Stimulated activated CD8-positive, alpha-beta memory T cell treated with anti-CD3 and anti-CD28 coated beads, Interleukin-15, amount 100 ng/mL, for 4 hours (primary cell): Measurements from ENCODE around the gene GRIA1.

Experiments
- DNase-seq, 2 donors: peaks; one replicate each; pipeline ENCODE4 v3.0.0-alpha.2; 2020; ENCODE audit warnings: low read depth in 2 of 2

The GRIA1 gene

GRCh38 chr5:153498516-153498915, 8.0 kb downstream of the GRIA1 start:
- no peak for DNase-seq

DNA sequence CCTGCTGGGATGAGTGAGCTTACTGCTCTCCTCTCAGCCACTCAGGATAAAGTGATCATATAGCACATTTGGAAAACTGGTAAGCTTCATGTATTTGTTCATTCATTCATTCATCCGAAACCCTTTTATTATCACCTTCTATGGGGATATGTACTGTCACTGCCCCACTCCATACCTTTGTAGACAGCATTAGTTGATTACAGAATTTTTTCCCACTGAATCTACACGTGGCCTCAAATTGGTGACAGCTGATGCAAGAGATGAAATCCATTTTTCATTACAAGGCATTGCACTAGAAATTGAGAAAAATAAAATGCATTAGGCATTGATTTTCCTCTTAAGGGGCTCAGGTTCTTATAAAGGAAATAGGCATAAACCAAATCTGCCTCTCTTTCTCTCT, 9.7 kb downstream of the GRIA1 start:
- no peak for DNase-seq

DNA sequence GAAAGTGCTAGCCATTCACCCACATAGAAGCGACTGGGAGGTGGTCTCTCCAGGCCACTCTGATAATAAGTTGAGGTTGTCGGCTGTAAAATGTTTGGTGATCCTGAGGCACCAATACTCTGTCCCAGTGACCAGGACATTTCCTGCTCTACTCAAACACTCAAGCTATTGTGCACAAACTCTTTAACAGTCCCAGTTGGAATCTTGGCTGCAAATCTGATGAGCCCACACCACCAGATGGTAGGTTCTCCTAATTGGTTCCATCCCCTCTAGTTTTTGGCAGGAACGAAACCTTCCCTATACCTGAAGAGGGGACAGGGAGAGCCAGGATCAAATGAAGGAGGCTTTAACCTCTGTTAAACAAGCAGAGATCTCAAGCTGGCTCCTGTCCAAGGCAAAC, 14.3 kb downstream of the GRIA1 start:
- DNase-seq, result no peak

DNA sequence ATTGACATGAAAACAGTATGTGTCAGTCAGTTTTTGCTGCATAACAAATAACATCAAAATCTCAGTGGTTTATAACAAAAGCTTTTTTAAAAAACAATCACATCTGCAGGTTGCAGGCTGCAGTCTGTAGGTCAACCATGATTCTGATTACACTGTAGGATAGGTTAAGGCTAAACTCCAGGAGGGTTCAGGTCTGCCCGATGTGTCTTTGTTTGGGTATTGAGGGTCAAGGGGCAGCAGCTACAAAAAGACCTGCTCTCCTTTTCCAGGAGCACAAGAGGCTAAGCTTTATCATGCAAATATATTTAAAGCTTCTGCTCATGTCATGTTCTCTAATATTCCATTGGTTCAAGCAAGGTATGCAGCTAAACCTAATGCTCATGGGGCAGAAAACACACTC, 18.2 kb downstream of the GRIA1 start:
- DNase-seq, result no peak

- no peak for DNase-seq
Observed at GRCh38 chr5:153511622-153512021, 21.2 kb downstream of the GRIA1 start.

DNA sequence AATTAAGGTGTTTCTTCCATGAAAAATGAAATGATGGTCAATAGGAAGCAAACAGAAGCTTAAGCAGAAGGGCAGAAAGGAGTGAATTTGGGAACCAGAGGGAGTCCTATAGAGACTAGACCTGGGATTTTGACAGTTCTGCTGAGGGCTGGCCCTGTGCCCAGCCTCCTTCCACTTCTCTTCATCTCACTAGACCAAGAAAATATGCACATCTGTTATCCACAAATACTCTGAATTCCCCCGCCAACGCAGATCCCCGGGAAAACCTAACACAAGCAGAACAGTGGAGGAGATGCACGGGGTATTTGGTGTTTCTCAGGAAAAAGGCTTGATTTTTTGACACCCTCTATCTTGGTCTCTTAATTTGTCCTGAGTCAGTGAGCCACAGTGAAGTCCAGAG, 22.7 kb downstream of the GRIA1 start:
- no peak for DNase-seq

GRCh38 chr5:153515301-153515700, 24.8 kb downstream of the GRIA1 start:
- no peak for DNase-seq

GRCh38 chr5:153516504-153517240, 26.2 kb downstream of the GRIA1 start:
- DNase-seq, result no peak

- no peak for DNase-seq
Observed at GRCh38 chr5:153517241-153517611, 26.8 kb downstream of the GRIA1 start.

DNA sequence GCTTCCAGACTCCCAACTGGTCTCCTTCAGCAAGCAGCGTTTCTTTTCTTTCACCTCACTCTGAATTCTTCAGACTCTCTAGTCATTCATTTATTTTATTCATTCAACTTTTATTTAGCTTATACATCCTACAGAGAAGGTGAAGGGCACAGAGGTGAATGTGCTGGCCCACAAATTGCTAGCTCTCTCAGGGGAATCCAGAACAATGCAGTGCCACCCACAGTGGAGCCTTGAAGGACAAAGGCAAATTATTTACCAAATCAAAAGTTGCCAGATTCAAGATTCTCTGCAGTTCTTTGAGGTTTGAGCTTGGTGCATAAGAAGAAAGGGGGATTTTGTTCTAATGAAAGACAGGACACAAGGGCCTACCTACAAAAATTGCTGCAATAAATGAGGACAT, 29.7 kb downstream of the GRIA1 start:
- DNase-seq, result no peak

DNA sequence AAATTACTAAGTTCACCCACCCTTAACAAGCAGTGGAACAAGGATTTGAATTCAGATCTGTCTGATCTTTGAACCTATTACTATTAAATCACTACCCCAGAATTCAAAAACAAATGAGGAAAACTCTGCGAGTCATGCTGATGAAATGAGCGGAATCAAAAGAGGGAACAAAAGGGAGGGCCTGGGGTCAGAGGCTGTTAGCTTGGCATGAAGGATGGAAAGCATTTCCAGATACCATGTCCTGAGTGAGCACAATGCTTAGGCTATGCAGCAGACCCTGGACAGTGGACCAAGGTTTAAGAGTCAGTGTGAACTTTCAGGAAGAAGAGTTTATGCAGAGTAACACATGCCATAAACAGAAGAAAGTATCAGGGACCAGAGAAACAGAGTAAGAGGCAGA, 30.5 kb downstream of the GRIA1 start:
- no peak for DNase-seq

- DNase-seq, result no peak
Observed at GRCh38 chr5:153523211-153523610, 32.7 kb downstream of the GRIA1 start.

- DNase-seq, result no peak
Observed at GRCh38 chr5:153523831-153524230, 33.4 kb downstream of the GRIA1 start.

DNA sequence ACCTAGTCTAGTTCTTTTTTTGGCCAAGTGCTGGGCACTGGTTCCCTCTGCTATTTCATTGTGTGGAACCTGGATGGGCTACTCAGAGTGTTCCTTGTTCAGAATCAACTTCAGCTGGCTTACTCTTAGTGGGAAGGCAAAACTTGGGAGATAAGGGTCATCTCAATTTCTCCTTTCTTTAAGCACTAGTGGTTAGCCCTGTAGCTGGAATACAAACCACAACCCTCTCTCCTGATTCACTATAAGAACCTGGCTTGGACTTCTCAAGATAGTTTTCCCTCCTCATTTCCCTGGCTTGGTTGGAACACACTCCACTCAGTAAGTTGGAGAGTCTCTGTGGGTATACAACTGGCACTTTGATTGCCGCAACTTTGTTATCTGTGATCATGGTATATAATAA, 35.1 kb downstream of the GRIA1 start:
- DNase-seq, result no peak

DNA sequence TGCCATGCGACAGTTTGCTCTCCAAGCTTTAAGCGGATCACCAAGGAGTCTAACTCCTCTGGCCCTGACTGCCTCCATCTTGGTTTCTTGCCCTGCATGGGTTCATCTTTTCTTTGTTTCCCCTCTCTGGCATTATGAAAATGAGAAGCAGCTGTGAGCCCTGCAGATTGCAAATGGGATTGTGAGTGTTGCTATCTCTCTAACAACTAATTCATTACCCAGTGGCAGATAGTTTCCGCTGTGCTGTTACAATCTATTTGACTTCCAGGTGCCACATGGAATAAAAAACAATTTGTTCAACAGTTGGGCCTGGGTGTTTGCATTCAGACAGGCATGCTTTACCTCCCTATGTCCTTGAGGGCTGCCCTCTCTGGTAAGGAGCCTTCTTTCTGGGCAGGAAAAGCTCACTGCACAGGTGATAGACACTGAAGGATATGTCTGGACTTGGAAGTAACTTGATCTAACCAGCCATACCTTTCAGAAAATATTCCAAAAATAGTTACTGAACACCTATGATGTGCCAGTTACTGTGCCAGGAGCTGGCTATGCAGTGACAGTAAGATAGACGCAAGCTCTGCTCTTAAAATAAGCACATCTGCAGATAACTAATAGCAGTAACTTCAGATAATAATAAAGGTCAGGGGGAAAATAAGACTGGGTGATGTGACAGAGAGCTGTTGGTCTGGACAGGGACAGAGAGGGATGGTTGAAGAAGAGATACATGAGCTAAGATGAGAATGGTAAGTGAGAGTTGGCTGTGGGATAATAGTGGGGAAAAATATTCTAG, 40.1 kb downstream of the GRIA1 start:
- DNase-seq, result no peak

GRCh38 chr5:153533546-153533945, 43.1 kb downstream of the GRIA1 start:
- no peak for DNase-seq

GRCh38 chr5:153534102-153534501, 43.6 kb downstream of the GRIA1 start:
- DNase-seq, result no peak

DNA sequence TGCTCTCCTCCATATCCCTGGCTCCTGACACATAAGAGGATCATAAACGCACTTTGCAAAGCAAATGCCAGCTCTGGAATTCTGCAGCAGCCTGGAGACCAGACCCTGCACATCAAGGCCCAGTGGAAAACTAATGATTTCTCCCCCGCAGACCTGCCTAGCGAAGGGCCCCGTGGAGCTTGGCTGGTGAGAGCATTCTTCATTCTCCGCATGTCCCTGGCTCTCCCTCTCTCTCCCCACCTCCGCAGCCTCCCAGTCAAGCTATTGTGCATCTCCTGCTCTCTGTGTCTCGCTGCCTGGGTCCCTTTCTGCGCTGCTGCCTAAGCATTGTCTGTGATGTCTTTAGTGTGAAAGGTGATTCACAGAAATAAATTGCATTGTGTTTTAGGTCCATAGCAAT, 46.7 kb downstream of the GRIA1 start:
- DNase-seq, result no peak

DNA sequence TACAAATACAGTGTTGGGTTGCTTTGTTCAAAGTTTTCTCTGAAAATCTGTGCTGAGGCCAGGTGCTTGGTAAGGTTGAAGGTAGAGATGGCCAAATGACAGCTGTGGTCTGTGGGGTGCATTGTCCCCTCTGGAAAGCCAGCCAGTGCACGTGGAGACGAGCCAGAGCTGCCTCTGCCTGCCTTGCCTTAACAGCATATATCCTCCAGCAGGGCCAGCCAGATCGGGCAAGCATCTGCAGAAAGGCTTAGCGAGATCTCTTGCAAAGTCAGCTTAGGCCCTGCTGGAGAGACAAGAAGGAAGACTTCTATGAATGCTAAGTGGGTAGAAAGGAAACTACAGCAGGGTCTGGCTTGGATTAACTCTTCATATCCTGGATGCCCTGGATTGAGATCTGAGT, 49.5 kb downstream of the GRIA1 start:
- DNase-seq, result no peak

GRCh38 chr5:153542536-153542935, 52.1 kb downstream of the GRIA1 start:
- DNase-seq, result no peak

DNA sequence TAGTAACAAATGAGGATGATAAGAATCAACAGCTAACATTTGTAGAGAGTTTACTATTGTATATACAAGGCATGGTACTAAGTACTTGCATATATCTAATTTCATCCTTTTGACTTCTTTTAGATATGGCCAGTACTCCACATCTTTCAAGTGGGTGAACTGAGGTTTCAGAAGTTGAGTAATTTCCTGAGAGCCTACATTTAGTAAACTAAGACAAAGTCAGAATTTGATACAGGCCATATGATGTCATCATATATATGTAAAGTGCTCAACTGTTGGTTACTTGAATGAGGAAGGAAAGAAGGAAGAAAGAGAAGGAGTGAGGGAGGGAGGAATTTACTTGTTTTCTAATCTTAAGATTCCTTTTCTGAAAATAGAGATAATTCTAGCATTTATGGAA, 52.8 kb downstream of the GRIA1 start:
- DNase-seq, result no peak

DNA sequence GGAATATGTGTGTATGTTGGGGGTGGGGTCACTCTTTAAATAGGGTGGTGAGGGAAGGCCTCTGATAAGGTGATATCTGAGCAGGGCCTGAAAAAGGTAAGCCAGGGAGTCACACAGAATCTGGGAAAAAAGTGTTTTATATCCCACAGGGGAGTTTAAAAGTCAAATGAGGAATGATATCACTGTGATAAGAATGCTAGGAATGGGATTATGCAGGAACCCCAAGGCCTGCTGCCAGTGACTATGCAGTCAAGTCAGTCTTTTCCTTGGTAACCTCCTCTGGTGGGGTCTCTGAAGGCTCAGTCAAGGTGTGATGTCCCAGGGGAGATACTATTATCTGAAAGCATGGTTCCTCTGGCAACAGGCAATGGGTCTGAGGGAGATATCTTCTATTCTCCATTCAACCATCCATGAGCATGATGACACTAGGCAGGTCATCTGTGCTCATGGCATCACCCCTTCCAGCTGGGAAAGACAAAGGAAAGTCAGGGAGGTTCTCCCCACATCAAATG, 53.5 kb downstream of the GRIA1 start:
- DNase-seq, result no peak

DNA sequence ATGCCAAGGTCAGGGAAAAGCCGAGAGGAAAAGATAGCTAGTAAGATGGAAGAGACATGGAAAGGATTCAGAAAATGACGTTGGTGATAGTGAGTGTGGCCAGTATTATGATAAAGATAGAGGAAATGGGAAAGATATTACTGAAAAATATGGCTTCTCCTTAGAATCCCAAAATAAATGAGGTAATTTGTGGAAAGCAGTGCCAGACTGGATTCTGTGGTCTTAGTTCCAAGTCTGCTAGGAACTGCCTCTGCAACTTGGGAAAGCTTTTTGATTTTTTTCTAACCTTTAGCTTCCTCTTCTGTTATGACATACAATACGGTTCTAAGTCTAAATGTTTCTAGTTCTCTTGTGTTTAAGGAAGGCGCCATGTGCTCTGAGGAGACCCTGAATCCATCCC, 54.2 kb downstream of the GRIA1 start:
- DNase-seq, result no peak
